ENCODE measurements around the gene DENND4B.
"Not testable (repeated sequence)": the region's sequence is repeated elsewhere in the genome, so short reads cannot be mapped to it uniquely, and the experiment has no call there.

DNA sequence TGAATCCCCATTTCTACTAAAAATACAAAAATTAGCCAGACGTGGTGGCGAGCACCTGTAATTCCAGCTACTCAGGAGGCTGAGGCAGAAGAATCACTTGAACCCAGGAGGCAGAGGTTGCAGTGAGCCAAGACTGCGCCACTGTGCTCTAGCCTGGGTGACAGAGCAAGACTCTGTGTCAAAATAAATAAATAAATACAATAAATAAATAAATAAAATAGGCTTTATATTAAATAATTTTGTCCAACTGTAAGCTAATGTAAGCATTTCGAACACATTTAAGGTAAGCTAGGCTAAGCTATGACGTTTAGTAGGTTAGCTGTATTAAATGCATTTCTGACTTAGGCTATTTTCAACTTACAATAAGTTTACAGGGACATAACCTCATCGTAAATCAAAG lies 36.0 kb downstream of the DENND4B start:
- TF ChIP-seq POLR2A (IDR thresholded peaks at IDR 0.05; ENCODE audit: low read depth), result not testable (repeated sequence)
- TF ChIP-seq, protein P1, sequence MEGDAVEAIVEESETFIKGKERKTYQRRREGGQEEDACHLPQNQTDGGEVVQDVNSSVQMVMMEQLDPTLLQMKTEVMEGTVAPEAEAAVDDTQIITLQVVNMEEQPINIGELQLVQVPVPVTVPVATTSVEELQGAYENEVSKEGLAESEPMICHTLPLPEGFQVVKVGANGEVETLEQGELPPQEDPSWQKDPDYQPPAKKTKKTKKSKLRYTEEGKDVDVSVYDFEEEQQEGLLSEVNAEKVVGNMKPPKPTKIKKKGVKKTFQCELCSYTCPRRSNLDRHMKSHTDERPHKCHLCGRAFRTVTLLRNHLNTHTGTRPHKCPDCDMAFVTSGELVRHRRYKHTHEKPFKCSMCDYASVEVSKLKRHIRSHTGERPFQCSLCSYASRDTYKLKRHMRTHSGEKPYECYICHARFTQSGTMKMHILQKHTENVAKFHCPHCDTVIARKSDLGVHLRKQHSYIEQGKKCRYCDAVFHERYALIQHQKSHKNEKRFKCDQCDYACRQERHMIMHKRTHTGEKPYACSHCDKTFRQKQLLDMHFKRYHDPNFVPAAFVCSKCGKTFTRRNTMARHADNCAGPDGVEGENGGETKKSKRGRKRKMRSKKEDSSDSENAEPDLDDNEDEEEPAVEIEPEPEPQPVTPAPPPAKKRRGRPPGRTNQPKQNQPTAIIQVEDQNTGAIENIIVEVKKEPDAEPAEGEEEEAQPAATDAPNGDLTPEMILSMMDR (IDR thresholded peaks at IDR 0.05), result not testable (repeated sequence)
